Smooth muscle cell (in vitro differentiated cells): ENCODE results near the gene FAH. TPM values are rescaled to one million over a fixed set of nuclear protein-coding genes. Genes with fewer than 3 reads are reported as not detected.

Experiments used
- DNase-seq: peaks from one replicate; lab custom pipeline; 2025; ENCODE audit not compliant: unreplicated experiment; lab: John Stamatoyannopoulos, UW
- H2AFZ ChIP-seq: fragments of 200-600 bp; sonication (generic); 2 replicates; pipeline ENCODE4 v1.6.0; 2016; ENCODE audit warnings: antibody characterized with exemption, low read depth, mild to moderate bottlenecking
- H3F3A ChIP-seq: fragments of 200-600 bp; sonication (generic); 2 replicates; pipeline ENCODE4 v1.6.0; 2017; ENCODE audit warnings: antibody characterized with exemption, low read depth
- H3K27ac ChIP-seq: fragments of 200-600 bp; sonication (generic); 2 replicates; pipeline ENCODE4 v1.5.1; 2016; ENCODE audit warnings: low read depth, mild to moderate bottlenecking
- H3K27me3 ChIP-seq: fragments of 200-600 bp; sonication (generic); 2 replicates; pipeline ENCODE4 v1.6.1; 2016; ENCODE audit warnings: low read depth, mild to moderate bottlenecking
- H3K36me3 ChIP-seq: fragments of 200-600 bp; sonication (generic); 2 replicates; pipeline ENCODE4 v1.5.1; 2016; ENCODE audit warnings: low read depth
- H3K4me1 ChIP-seq: fragments of 200-600 bp; sonication (generic); 2 replicates; pipeline ENCODE4 v1.5.1; 2016; ENCODE audit warnings: low read depth
- H3K4me2 ChIP-seq: fragments of 200-600 bp; sonication (generic); 2 replicates; pipeline ENCODE4 v1.6.0; 2016; ENCODE audit warnings: mild to moderate bottlenecking
- H3K4me3 ChIP-seq: fragments of 200-600 bp; sonication (generic); 2 replicates; pipeline ENCODE4 v1.5.1; 2016; ENCODE audit warnings: mild to moderate bottlenecking
- H3K79me2 ChIP-seq: fragments of 200-600 bp; sonication (generic); 2 replicates; pipeline ENCODE4 v1.6.0; 2016; ENCODE audit warnings: low read depth, mild to moderate bottlenecking
- H3K9ac ChIP-seq: fragments of 200-600 bp; sonication (generic); 2 replicates; pipeline ENCODE4 v1.6.0; 2016; ENCODE audit warnings: low read depth
- H3K9me3 ChIP-seq: fragments of 200-600 bp; sonication (generic); replicated peaks from 2 replicates; pipeline ENCODE4 v1.5.1; 2016; ENCODE audit warnings: low read depth
- H4K20me1 ChIP-seq: fragments of 200-600 bp; sonication (generic); 2 replicates; pipeline ENCODE4 v1.6.0; 2016; ENCODE audit warnings: low read depth
- CTCF ChIP-seq: fragments of 200-600 bp; sonication (generic); IDR thresholded peaks from 2 replicates; pipeline ENCODE4 v1.5.1; 2017; ENCODE audit warnings: borderline replicate concordance, mild to moderate bottlenecking, antibody characterized with exemption; ENCODE audit not compliant: insufficient read depth, poor library complexity, severe bottlenecking
- WGBS: methylation state at CpG from one replicate; pipeline ENCODE4 v1.1.7; 2016; ENCODE audit warnings: low lambda C conversion rate; 5-methylcytosine and 5-hydroxymethylcytosine counted together
- polyA plus RNA-seq: library from polyadenylated mRNA; unstranded; fragments of >200 nt; fragmentation: Nextera tagmentation; extraction: Ambion mirVana; gene quantifications from 2 replicates; pipeline ENCODE4 v1.2.1, GENCODE V29; 2016
- total RNA-seq: library from RNA; depleted of rRNA; stranded (reverse); fragments of >200 nt; gene quantifications from 2 replicates; pipeline ENCODE4 v1.2.3, GENCODE V29; 2014

The FAH gene
- total and polyA plus RNA-seq, 2 experiments from 2014 or later = 18.3 to 36.7 TPM

GRCh38 chr15:80186066-80186465 lies 33.3 kb downstream of the FAH start:
- no peaks in the 10 kb centered on the region for H3K9me3 ChIP-seq
- peaks cover 8% of the 10 kb centered on the region for H3F3A ChIP-seq
- TF ChIP-seq CTCF = no peak
- no peaks in the 10 kb centered on the region for H3K79me2 ChIP-seq
- no peak overlapping the region for H3K27ac ChIP-seq
- no peaks in the 10 kb centered on the region for H4K20me1 ChIP-seq
- H2AFZ ChIP-seq = no peak overlapping the region
- peaks cover 10% of the 10 kb centered on the region for H3K4me1 ChIP-seq
- 98% methylated on average over 7 of the region's 7 CpGs for WGBS
- no peak overlapping the region for H3K9ac ChIP-seq
- H3K4me2 ChIP-seq = no peak overlapping the region
- DNase-seq = no peak
- H3K4me3 ChIP-seq = no peak overlapping the region
- H3K36me3 ChIP-seq = peaks cover 5% of the 10 kb centered on the region
- no peaks in the 10 kb centered on the region for H3K27me3 ChIP-seq

GRCh38 chr15:80186597-80186996 lies 33.8 kb downstream of the FAH start:
- H4K20me1 ChIP-seq = no peaks in the 10 kb centered on the region
- 100% methylated on average over 1 of the region's 1 CpG for WGBS
- no peak overlapping the region for H3K9ac ChIP-seq
- H3K9me3 ChIP-seq = no peaks in the 10 kb centered on the region
- no peak for TF ChIP-seq CTCF
- H3K27me3 ChIP-seq = no peaks in the 10 kb centered on the region
- no peak overlapping the region for H3K4me3 ChIP-seq
- H3F3A ChIP-seq = peaks cover 8% of the 10 kb centered on the region
- no peak for DNase-seq
- no peaks in the 10 kb centered on the region for H3K79me2 ChIP-seq
- H3K27ac ChIP-seq = no peak overlapping the region
- no peak overlapping the region for H2AFZ ChIP-seq
- H3K4me1 ChIP-seq = peaks cover 10% of the 10 kb centered on the region
- H3K36me3 ChIP-seq = peaks cover 5% of the 10 kb centered on the region
- no peak overlapping the region for H3K4me2 ChIP-seq

- Histone ChIP-seq H3K27ac (no peak overlapping the region), H3K4me1 (peaks cover 10% of the 10 kb centered on the region), H2AFZ (no peak overlapping the region), H3F3A (peaks cover 8% of the 10 kb centered on the region), H4K20me1 (no peaks in the 10 kb centered on the region), H3K4me3 (no peak overlapping the region), H3K36me3 (peaks cover 5% of the 10 kb centered on the region), H3K4me2 (no peak overlapping the region), H3K9ac (no peak overlapping the region), H3K27me3 (no peaks in the 10 kb centered on the region), H3K9me3 (no peaks in the 10 kb centered on the region), H3K79me2 (no peaks in the 10 kb centered on the region)
- DNase-seq = no peak
- 11% methylated on average over 2 of the region's 2 CpGs for WGBS
- no peak for TF ChIP-seq CTCF
These were observed 35.5 kb downstream of the FAH start for GRCh38 chr15:80188251-80188650.

GRCh38 chr15:80191198-80191597 lies 38.4 kb downstream of the FAH start:
- 93% methylated on average over 2 of the region's 2 CpGs for WGBS
- H3K36me3 ChIP-seq = peaks cover 3% of the 10 kb centered on the region
- H3K4me3 ChIP-seq = no peak overlapping the region
- H2AFZ ChIP-seq = no peak overlapping the region
- TF ChIP-seq CTCF = no peak
- DNase-seq = no peak
- H3K27ac ChIP-seq = no peak overlapping the region
- no peaks in the 10 kb centered on the region for H3K79me2 ChIP-seq
- peaks cover 8% of the 10 kb centered on the region for H3F3A ChIP-seq
- H3K4me1 ChIP-seq = peaks cover 10% of the 10 kb centered on the region
- H3K4me2 ChIP-seq = no peak overlapping the region
- no peak overlapping the region for H3K9ac ChIP-seq
- no peaks in the 10 kb centered on the region for H4K20me1 ChIP-seq
- H3K9me3 ChIP-seq = no peaks in the 10 kb centered on the region
- no peaks in the 10 kb centered on the region for H3K27me3 ChIP-seq
